Limb (tissue), 2 donors: ENCODE data around the gene LURAP1L.
"Not testable (repeated sequence)": the region's sequence is repeated elsewhere in the genome, so short reads cannot be mapped to it uniquely, and the experiment has no call there.

Experiments used
- DNase-seq, 2 donors: peaks; one replicate each; pipeline ENCODE4 v3.0.0-alpha.2; 2016; ENCODE audit errors: extremely low spot score in 2 of 2

Gene LURAP1L

DNA sequence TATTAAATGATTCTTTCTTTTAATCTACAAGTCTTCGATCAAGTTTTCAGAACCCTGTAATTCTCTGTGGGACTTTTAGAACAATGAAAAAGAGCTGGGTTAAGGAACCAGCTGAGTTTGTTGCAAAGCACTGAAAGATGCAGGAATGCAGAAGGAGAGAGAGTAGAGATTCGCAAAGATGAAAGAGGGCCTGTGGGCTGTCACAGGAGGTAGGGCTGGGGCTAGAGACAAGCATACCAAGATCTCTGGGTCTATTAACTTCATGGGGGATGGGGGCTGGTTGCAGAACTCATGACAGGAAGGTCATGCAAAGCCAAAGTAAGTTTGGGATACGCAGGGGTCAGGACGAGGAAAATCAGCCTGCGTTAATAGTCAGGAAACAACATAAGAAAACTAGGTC lies 81.8 kb downstream of the LURAP1L start:
- no peak for DNase-seq

DNA sequence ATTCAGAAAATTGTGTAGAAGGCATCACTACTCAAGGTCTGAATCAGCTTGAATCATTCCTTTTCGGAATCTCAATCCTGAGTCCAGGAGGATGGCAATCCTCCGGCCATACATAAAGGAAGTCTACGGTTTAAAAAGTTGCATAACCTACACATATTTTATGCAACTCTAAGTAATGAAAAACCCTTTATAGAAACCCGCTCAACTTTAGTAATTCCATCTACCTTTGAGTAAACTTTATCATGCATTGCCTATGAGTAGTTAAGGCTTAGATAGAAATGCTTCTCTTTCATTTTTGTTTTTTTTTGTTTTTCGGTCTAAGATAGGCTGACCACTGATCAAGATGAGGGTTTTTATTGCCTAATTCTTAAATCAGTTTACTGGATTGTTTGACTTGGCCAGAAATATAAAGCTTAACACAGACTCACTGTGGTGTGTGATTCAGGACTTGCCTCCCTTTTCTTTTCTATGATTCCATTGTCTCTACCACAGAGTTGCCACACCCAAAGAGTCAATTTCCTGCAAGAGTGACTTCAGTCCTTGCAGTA lies 85.0 kb downstream of the LURAP1L start:
- DNase-seq, result no peak

DNA sequence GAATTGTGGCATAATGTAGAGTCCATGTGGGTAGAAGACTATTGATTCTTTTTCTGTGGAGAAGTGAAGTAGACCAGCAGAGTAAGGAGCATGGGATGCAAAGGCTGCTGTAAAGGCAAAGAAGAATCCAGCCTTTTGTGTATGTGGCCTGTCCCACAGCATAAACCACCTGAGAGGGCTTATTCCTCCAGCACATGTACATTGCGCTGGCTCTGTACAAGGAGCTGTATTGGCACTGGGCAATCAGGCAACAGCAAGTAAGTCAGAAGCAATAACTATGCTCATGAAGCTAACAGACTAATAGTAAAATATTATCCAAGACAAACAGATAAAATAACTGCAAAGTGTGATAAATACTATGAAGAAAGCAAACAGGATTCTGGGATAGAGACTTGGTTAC lies 86.2 kb downstream of the LURAP1L start:
- no peak for DNase-seq

DNA sequence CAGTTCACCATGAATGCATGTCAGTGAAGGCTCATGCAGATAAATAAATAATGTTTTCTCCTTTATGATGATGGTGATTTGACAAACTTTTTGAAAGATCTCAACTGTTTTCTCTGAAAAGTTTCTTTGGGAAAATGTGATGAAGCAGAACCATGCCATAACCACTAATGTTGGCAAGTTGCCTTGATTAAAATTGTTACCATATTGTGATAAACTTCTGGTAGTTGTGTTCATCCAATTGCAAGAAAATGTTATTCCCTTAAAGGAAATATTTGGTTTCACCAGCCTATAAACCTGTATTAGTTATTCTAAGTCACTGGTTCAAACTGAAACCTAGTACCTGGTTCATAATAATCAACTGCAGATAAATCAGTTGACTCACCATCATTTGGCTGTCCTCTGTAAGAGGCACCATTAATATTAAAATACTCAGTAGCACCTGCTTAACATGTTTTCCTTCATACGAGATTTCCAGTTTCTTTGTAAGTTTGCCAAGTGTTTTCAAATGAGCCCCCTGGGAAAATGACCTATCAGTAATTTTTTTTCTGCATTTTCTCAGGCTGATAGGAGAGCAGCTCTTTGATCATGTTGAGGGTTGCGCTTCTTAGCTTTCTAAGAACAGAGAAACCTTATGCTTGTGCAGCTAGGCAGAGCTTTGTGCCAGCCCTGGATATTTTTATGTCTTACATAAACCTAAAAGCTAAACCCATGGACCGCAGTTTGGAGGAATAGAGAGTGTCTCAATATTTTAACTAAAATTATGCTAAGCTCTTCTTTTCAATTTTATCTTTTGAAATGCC lies 88.0 kb downstream of the LURAP1L start:
- DNase-seq, result no peak

DNA sequence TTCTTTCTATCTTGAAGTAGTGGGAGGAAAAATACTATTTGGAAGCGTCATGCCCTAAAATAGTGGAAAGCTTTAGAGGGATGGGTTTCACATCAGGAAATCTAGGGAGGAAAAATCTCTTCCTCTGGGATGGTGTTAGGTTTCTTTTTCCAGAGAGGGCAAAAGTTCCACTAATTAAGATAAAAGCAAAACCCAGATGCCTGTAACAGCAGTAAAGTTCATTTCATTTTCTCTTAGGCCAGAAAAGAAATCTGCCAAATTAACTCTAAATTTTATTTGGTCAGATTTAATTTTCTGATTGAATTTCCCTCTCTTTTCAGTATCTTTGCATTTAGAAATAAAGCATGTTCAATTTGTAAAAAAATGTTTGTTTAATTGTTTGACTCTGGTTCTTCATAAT lies 88.8 kb downstream of the LURAP1L start:
- DNase-seq, result no peak

DNA sequence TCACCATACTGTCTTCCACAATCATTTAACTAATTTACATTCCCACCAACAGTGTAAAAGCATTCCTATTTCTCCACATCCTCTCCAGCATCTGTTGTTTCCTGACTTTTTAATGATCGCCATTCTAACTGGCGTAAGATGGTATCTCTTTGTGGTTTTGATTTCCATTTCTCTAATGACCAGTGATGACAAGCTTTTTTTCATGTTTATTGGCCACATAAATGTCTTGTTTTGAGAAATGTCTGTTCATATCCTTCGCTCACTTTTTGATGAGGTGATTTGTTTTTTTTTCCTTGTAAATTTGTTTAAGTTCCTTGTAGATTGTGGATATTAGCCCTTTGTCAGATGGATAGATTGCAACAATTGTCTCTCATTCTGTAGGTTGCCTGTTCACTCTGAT lies 90.6 kb downstream of the LURAP1L start:
- DNase-seq, result not testable (repeated sequence)
